Kasumi-1 (cell line): ENCODE data around the gene OLIG2.

Experiments
- DNase-seq, 2 experiments: peaks; one replicate each; lab custom pipeline; 2025; lab: John Stamatoyannopoulos, UW

OLIG2 gene

GRCh38 chr21:33033094-33033951, 7.6 kb downstream of the OLIG2 start:
- no peak for DNase-seq

GRCh38 chr21:33033961-33034413, 8.3 kb downstream of the OLIG2 start:
- DNase-seq, result no peak

GRCh38 chr21:33035147-33035546, 9.4 kb downstream of the OLIG2 start:
- DNase-seq, result no peak

- DNase-seq, result peak; percentile 90 to 91
Measured at GRCh38 chr21:33036430-33037162, 10.9 kb downstream of the OLIG2 start.

- no peak for DNase-seq
Measured at GRCh38 chr21:33037501-33037900, 11.8 kb downstream of the OLIG2 start.

- DNase-seq, result no peak
Measured at GRCh38 chr21:33039536-33039935, 13.8 kb downstream of the OLIG2 start.

GRCh38 chr21:33040215-33040614, 14.5 kb downstream of the OLIG2 start:
- DNase-seq, result no peak

GRCh38 chr21:33041981-33042380, 16.2 kb downstream of the OLIG2 start:
- no peak for DNase-seq

GRCh38 chr21:33042812-33043211, 17.1 kb downstream of the OLIG2 start:
- no peak for DNase-seq

GRCh38 chr21:33046455-33046854, 20.7 kb downstream of the OLIG2 start:
- DNase-seq, result no peak

- DNase-seq, result no peak
Measured at GRCh38 chr21:33047231-33047630, 21.5 kb downstream of the OLIG2 start.

- no peak for DNase-seq
Measured at GRCh38 chr21:33051925-33052324, 26.2 kb downstream of the OLIG2 start.

- DNase-seq, result no peak
Measured at GRCh38 chr21:33053951-33054350, 28.2 kb downstream of the OLIG2 start.

GRCh38 chr21:33055991-33056390, 30.3 kb downstream of the OLIG2 start:
- no peak for DNase-seq

- DNase-seq, result no peak
Measured at GRCh38 chr21:33057385-33057940, 31.7 kb downstream of the OLIG2 start.

- DNase-seq, result no peak
Measured at GRCh38 chr21:33058527-33058926, 32.8 kb downstream of the OLIG2 start.

- peak in 1 of 2 experiments; percentile 8 for DNase-seq
Measured at GRCh38 chr21:33058957-33059356, 33.2 kb downstream of the OLIG2 start.

GRCh38 chr21:33059380-33059841, 33.7 kb downstream of the OLIG2 start:
- peak; percentile 98 for DNase-seq

- no peak for DNase-seq
Measured at GRCh38 chr21:33061233-33061632, 35.5 kb downstream of the OLIG2 start.

GRCh38 chr21:33063375-33063883, 37.7 kb downstream of the OLIG2 start:
- peak in 1 of 2 experiments; percentile 12 for DNase-seq

GRCh38 chr21:33063907-33064622, 38.3 kb downstream of the OLIG2 start:
- no peak for DNase-seq
